ENCODE data around the gene PLA2G6.
"Not testable (repeated sequence)": the region's sequence is repeated elsewhere in the genome, so short reads cannot be mapped to it uniquely, and the experiment has no call there.

The PLA2G6 gene

GRCh38 chr22:38177926-38178604, 3.6 kb downstream of the PLA2G6 start:
- in situ Hi-C loops (cut with MboI; ENCODE audit: low pct_unique_long_range_greater_than_20kb, low sequenced_read_pairs, unreplicated experiment) = no loop called here
- TF ChIP-seq, protein P1, sequence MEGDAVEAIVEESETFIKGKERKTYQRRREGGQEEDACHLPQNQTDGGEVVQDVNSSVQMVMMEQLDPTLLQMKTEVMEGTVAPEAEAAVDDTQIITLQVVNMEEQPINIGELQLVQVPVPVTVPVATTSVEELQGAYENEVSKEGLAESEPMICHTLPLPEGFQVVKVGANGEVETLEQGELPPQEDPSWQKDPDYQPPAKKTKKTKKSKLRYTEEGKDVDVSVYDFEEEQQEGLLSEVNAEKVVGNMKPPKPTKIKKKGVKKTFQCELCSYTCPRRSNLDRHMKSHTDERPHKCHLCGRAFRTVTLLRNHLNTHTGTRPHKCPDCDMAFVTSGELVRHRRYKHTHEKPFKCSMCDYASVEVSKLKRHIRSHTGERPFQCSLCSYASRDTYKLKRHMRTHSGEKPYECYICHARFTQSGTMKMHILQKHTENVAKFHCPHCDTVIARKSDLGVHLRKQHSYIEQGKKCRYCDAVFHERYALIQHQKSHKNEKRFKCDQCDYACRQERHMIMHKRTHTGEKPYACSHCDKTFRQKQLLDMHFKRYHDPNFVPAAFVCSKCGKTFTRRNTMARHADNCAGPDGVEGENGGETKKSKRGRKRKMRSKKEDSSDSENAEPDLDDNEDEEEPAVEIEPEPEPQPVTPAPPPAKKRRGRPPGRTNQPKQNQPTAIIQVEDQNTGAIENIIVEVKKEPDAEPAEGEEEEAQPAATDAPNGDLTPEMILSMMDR (IDR thresholded peaks at IDR 0.05; ENCODE audit: extremely low read depth, insufficient read depth, missing control alignments) = no peak
- no peak for DNase-seq (ENCODE audit: low spot score)

DNA sequence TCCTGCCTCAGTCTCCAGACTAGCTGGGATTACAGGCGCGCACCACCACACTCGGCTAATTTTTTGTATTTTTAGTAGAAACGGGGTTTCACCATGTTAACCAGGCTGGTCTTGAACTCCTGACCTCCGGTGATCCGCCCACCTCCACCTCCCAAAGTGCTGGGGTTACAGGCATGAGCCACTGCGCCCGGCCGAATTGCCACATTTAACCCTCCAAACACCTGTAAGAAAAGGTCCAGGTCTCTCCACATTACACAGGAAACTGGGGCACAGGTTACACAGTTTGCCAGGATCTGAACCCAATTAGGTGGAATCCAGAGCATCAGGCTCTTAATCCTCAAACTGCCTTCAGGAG, 4.1 kb downstream of the PLA2G6 start:
- in situ Hi-C loops (cut with MboI; ENCODE audit: low pct_unique_long_range_greater_than_20kb, low sequenced_read_pairs, unreplicated experiment) = not testable (repeated sequence)

DNA sequence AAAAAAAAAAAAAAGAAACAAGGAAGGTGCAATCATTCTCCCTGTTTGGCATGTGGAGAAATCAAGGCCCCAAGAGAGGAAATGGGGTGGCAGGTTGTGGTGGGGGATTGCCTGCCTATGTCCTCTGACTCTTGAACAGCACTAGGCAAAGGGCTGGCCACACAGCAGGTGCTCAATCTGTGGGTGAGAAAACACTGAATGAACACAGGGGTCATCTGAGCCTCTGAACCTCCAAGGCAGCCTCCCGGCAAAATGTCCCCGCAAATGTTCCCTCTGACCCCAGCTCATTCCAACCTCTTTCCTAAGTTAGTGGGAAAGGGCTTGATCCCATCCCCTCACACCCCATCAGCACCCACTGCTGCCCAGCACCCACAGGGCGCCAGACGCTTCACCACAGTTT, 4.6 kb downstream of the PLA2G6 start:
- in situ Hi-C loops (cut with MboI; ENCODE audit: low pct_unique_long_range_greater_than_20kb, low sequenced_read_pairs, unreplicated experiment) = no loop called here
- TF ChIP-seq, protein P1 (IDR thresholded peaks at IDR 0.05; ENCODE audit: extremely low read depth, insufficient read depth, missing control alignments) = no peak
- peak; percentile 23 for DNase-seq (ENCODE audit: low spot score)

More for the DNA sequence above, 4.1 kb downstream of the PLA2G6 start:
- DNase-seq (ENCODE audit: low spot score) = not testable (repeated sequence)

- TF ChIP-seq, protein P1 (IDR thresholded peaks at IDR 0.05; ENCODE audit: extremely low read depth, insufficient read depth, missing control alignments) = peak; percentile 21
- in situ Hi-C loops (cut with MboI; ENCODE audit: low pct_unique_long_range_greater_than_20kb, low sequenced_read_pairs, unreplicated experiment) = no loop called here
- peak; percentile 51 for DNase-seq (ENCODE audit: low spot score)
Observed at GRCh38 chr22:38176170-38176741, 5.4 kb downstream of the PLA2G6 start.

GRCh38 chr22:38175206-38176118, 6.2 kb downstream of the PLA2G6 start:
- in situ Hi-C loops (cut with MboI; ENCODE audit: low pct_unique_long_range_greater_than_20kb, low sequenced_read_pairs, unreplicated experiment) = no loop called here
- DNase-seq (ENCODE audit: low spot score) = no peak
- TF ChIP-seq, protein P1 (IDR thresholded peaks at IDR 0.05; ENCODE audit: extremely low read depth, insufficient read depth, missing control alignments) = no peak

- DNase-seq (ENCODE audit: low spot score) = no peak
- TF ChIP-seq, protein P1 (IDR thresholded peaks at IDR 0.05; ENCODE audit: extremely low read depth, insufficient read depth, missing control alignments) = no peak
- in situ Hi-C loops (cut with MboI; ENCODE audit: low pct_unique_long_range_greater_than_20kb, low sequenced_read_pairs, unreplicated experiment) = no loop called here
Observed at GRCh38 chr22:38174626-38175025, 7.0 kb downstream of the PLA2G6 start.

GRCh38 chr22:38173641-38173906, 8.1 kb downstream of the PLA2G6 start:
- DNase-seq (ENCODE audit: low spot score) = no peak
- in situ Hi-C loops (cut with MboI; ENCODE audit: low pct_unique_long_range_greater_than_20kb, low sequenced_read_pairs, unreplicated experiment) = no loop called here
- TF ChIP-seq, protein P1 (IDR thresholded peaks at IDR 0.05; ENCODE audit: extremely low read depth, insufficient read depth, missing control alignments) = no peak
